Endothelial cell of umbilical vein (primary cell): ENCODE measurements around the gene PSIP1. TPM values are rescaled to one million over a fixed set of nuclear protein-coding genes. Genes with fewer than 3 reads are reported as not detected.

Source experiments
- BruUV-seq: library from RNA; stranded (reverse); fragments of 400-500 nt; replicated peaks from 2 replicates; lab custom pipeline; 2021; lab: Mats Ljungman, UMichigan
- CTCF ChIA-PET: fragments of 300-600, 350-600 bp; sonication (Branson Sonifier 250); formaldehyde crosslinking; loops from one replicate; lab custom pipeline; 2021; ENCODE audit warnings: antibody characterized with exemption, inconsistent platforms; lab: Charles Lee
- POLR2A ChIA-PET: fragments of 300-600, 350-600 bp; sonication (Branson Sonifier 250); formaldehyde crosslinking; loops from one replicate; lab custom pipeline; 2021; ENCODE audit warnings: antibody characterized with exemption, inconsistent platforms; lab: Charles Lee
- DNase-seq: peaks from one replicate; pipeline ENCODE4 v3.0.0-alpha.2; 2011; ENCODE audit warnings: low read depth, low spot score
- FAIRE-seq: peaks from 2 replicates; lab custom pipeline; 2011; peaks lifted over from hg19 to GRCh38; lab: Jason Lieb, UNC
- H2AFZ ChIP-seq: 2 replicates; pipeline ENCODE4 v1.6.0; 2012; ENCODE audit warnings: low read depth, low read length, control low read depth, inconsistent platforms
- H3K27ac ChIP-seq: 2 replicates; pipeline ENCODE4 v1.5.1; 2011; ENCODE audit warnings: low read depth, mild to moderate bottlenecking, control low read depth, low read length, moderate library complexity; ENCODE audit not compliant: insufficient read depth
- H3K27me3 ChIP-seq, 2 experiments: 2 replicates each; pipeline versions ENCODE4 v1.6.0 to v1.6.1; 2011; ENCODE audit warnings: low read length in 2 of 2, mixed read lengths in 1 of 2; ENCODE audit not compliant: control insufficient read depth in 2 of 2, insufficient read depth in 2 of 2
- H3K36me3 ChIP-seq, 2 experiments: 2 replicates in 1 of 2; 3 replicates in 1 of 2; pipeline ENCODE4 v1.5.1; 2011; ENCODE audit warnings: low read length in 2 of 2, mild to moderate bottlenecking in 1 of 2, moderate library complexity in 1 of 2; ENCODE audit not compliant: control insufficient read depth in 2 of 2, insufficient read depth in 2 of 2; ENCODE audit errors: extremely low read depth in 1 of 2
- H3K4me1 ChIP-seq: 3 replicates; pipeline ENCODE4 v1.5.1; 2011; ENCODE audit warnings: mild to moderate bottlenecking, low read length; ENCODE audit not compliant: control insufficient read depth, insufficient read depth; ENCODE audit errors: extremely low read depth
- H3K4me2 ChIP-seq: 2 replicates; pipeline ENCODE4 v1.6.1; 2011; ENCODE audit warnings: low read length, control low read depth, mixed read lengths; ENCODE audit not compliant: insufficient read depth
- H3K4me3 ChIP-seq, 3 experiments: fragments of 200-600 bp in 1 of 3; sonication (generic), shearing (Covaris generic) in 1 of 3; replicated peaks in 1 of 3; 2 replicates each; pipeline ENCODE4 v1.5.1; 2011 to 2016; ENCODE audit warnings: control low read depth in 3 of 3, low read length in 3 of 3, mild to moderate bottlenecking in 2 of 3, inconsistent platforms in 1 of 3, low read depth in 1 of 3, moderate library complexity in 1 of 3; ENCODE audit not compliant: insufficient read depth in 1 of 3
- H3K79me2 ChIP-seq: 2 replicates; pipeline ENCODE4 v1.6.0; 2012; ENCODE audit warnings: low read length, inconsistent platforms; ENCODE audit not compliant: control insufficient read depth, insufficient read depth
- H3K9ac ChIP-seq: replicated peaks from 2 replicates; pipeline ENCODE3; 2011; ENCODE audit warnings: low read length, control low read depth; ENCODE audit not compliant: insufficient read depth; ENCODE audit errors: extremely low read depth
- H3K9me1 ChIP-seq: replicated peaks from 3 replicates; pipeline ENCODE4 v1.6.0; 2011; ENCODE audit warnings: mild to moderate bottlenecking, low read length; ENCODE audit not compliant: control insufficient read depth, insufficient read depth; ENCODE audit errors: extremely low read depth
- H3K9me3 ChIP-seq: replicated peaks from 2 replicates; pipeline ENCODE4 v1.5.1; 2012; ENCODE audit warnings: low read length, inconsistent platforms; ENCODE audit not compliant: control insufficient read depth, insufficient read depth
- H4K20me1 ChIP-seq: replicated peaks from 2 replicates; pipeline ENCODE3; 2011; ENCODE audit warnings: mild to moderate bottlenecking, low read length; ENCODE audit not compliant: control insufficient read depth, insufficient read depth; ENCODE audit errors: extremely low read depth
- EZH2 ChIP-seq: IDR thresholded peaks from 2 replicates; pipeline ENCODE4 v1.6.1; 2012; ENCODE audit warnings: borderline replicate concordance, low read depth, mild to moderate bottlenecking, moderate library complexity, low read length, inconsistent platforms; ENCODE audit not compliant: severe bottlenecking
- FOS ChIP-seq: IDR thresholded peaks from 2 replicates; pipeline ENCODE4 v1.6.1; 2011; ENCODE audit warnings: mild to moderate bottlenecking, low read length, moderate library complexity, borderline replicate concordance; ENCODE audit not compliant: insufficient read depth
- GATA2 ChIP-seq: IDR thresholded peaks from 2 replicates; pipeline ENCODE4 v1.7.0; 2011; ENCODE audit warnings: low read depth, mild to moderate bottlenecking, moderate library complexity, mixed read lengths, low read length; ENCODE audit not compliant: insufficient read length, insufficient read depth
- JUN ChIP-seq: IDR thresholded peaks from 2 replicates; pipeline ENCODE4 v1.6.1; 2011; ENCODE audit warnings: borderline replicate concordance, low read depth; ENCODE audit not compliant: insufficient read length, insufficient read depth
- MYC ChIP-seq: IDR thresholded peaks from one replicate; pipeline ENCODE4 v1.6.1; 2011; ENCODE audit warnings: mild to moderate bottlenecking, low read depth, low read length
- POLR2A ChIP-seq: IDR thresholded peaks from 2 replicates; pipeline ENCODE4 v1.6.1; 2012; ENCODE audit warnings: low read depth, mild to moderate bottlenecking, control low read depth, low read length
- POLR2AphosphoS5 ChIP-seq: IDR thresholded peaks from 2 replicates; pipeline ENCODE4 v1.6.1; 2012; ENCODE audit warnings: low read depth, mild to moderate bottlenecking, control low read depth, low read length, moderate library complexity; ENCODE audit not compliant: insufficient read depth
- dilution Hi-C: fragments of 300-500 bp; cut with MboI; formaldehyde crosslinking; loops from one replicate; pipeline ENCODE4 v1.15.0; 2019; ENCODE audit warnings: low sequenced_read_pairs; ENCODE audit not compliant: extremely low pct_ligation_motif_present
- intact Hi-C: fragments of 100-400 bp; cut with micrococcal nuclease; formaldehyde crosslinking; loops from one replicate; pipeline ENCODE4 v1.10.0; 2022
- polyA plus RNA-seq, 4 experiments: library from polyadenylated mRNA; depleted of rRNA in 3 of 4; stranded (reverse) in 3 of 4; unstranded in 1 of 4; fragments of >200 nt; gene quantifications; 2 replicates each; pipeline versions ENCODE4 v1.2.1 to v1.2.3, GENCODE V29; 2011 to 2012; ENCODE audit warnings: missing spikeins in 1 of 4
- total RNA-seq: library from RNA; stranded (reverse); gene quantifications from 2 replicates; pipeline ENCODE4 v1.2.3, GENCODE V29; 2021
- TF ChIP-seq, protein P1 (sequence below), 2 donors: IDR thresholded peaks; 1 replicate in 1 of 2; 2 replicates in 1 of 2; pipeline ENCODE4 v1.5.1; 2011; ENCODE audit warnings: low read length in 2 of 2, mild to moderate bottlenecking in 2 of 2, moderate library complexity in 2 of 2, control low read depth in 1 of 2, inconsistent platforms in 1 of 2, low read depth in 1 of 2; ENCODE audit not compliant: insufficient read depth in 1 of 2; ENCODE audit errors: extremely low read depth in 1 of 2
- TF ChIP-seq, protein P2 (sequence below): IDR thresholded peaks from 2 replicates; pipeline ENCODE4 v1.6.1; 2011; ENCODE audit not compliant: insufficient read depth, insufficient read length

Gene PSIP1
- total and polyA plus RNA-seq, 2 donors (not counting 3 experiments of a cell fraction or from before 2014, with no cell fraction given) = 12.9 to 76.7 TPM

DNA sequence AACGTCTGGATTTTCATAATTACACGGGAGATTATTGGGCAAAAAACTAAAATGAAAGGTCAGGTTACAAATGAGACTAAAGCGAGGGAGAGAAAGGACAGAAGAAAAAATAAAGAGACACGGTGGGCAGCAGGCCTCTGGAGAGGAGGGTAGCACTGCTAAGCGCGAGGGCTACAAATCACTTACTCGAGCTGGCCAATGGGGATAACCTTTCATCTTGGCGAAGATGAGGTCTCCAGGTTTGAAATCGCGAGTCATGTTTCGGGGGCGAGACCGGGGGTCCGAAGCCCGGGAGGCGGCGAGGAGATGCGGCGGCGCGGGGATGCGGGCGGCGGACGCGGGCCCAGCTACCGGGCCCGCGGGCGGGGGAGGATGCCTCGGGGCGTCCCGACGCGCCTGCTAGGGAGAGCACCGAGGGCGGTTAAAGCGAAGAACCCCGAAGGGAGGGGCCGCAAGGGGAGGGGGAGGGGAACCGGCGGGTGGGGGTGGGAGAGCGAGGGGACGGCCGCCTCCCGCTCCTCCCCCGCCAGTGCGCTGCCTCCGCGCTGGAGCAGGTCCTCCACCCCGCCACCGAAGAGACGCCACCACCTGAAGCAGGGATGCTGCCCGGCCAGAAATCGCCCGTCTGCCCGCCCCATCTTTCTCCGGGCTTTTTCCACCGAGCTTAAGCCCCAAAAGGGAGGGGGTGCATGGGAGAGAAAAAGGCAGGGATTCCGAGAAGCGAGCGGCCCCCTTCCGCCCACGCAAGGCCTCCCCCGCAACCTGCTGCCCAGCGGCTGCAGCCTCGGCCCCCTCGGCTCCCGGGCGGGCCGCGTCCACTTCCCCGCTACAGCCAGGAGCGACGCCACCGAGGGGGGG is 610 bp downstream of the PSIP1 start:
- ChIA-PET CTCF (interaction anchor here (0.9 to 2.5 kb wide), 9 partner anchors 9 to 203 kb away, joined by 3 to 9 read pairs (median 4); partner anchors contain the start of genes CCDC171 and TTC39B), POLR2A (interaction anchor here (0.6 to 3.2 kb wide), 2 partner anchors 43 to 1178 kb away, joined by 4 to 9 read pairs; partner anchors contain the start of gene CCDC171)
- Histone ChIP-seq H3K79me2 (peaks cover 30% of the 10 kb centered on the region), H3K4me3 (peak overlapping the region; percentile 76 to 91 (median 77)), H3K27me3 (no peaks in the 10 kb centered on the region), H3K9me3 (no peaks in the 10 kb centered on the region), H3K36me3 (peaks cover 0 to 16% of the 10 kb centered on the region in 2 experiments), H4K20me1 (no peaks in the 10 kb centered on the region), H3K4me2 (peak overlapping the region; percentile 99), H3K27ac (peak overlapping the region; percentile 99), H3K4me1 (peaks cover 19% of the 10 kb centered on the region), H3K9ac (peak overlapping the region; percentile 98), H3K9me1 (no peaks in the 10 kb centered on the region), H2AFZ (peak overlapping the region; percentile 98)
- peak; percentile 36 for DNase-seq
- BruUV-seq = no TSS peak
- dilution Hi-C loops = no loop called here
- peak; percentile 58 for FAIRE-seq
- no peak for TF ChIP-seq GATA2
- no peak for TF ChIP-seq MYC
- no peak for TF ChIP-seq FOS
- no peak for TF ChIP-seq JUN
- no peak for TF ChIP-seq POLR2A
- TF ChIP-seq, protein P1, sequence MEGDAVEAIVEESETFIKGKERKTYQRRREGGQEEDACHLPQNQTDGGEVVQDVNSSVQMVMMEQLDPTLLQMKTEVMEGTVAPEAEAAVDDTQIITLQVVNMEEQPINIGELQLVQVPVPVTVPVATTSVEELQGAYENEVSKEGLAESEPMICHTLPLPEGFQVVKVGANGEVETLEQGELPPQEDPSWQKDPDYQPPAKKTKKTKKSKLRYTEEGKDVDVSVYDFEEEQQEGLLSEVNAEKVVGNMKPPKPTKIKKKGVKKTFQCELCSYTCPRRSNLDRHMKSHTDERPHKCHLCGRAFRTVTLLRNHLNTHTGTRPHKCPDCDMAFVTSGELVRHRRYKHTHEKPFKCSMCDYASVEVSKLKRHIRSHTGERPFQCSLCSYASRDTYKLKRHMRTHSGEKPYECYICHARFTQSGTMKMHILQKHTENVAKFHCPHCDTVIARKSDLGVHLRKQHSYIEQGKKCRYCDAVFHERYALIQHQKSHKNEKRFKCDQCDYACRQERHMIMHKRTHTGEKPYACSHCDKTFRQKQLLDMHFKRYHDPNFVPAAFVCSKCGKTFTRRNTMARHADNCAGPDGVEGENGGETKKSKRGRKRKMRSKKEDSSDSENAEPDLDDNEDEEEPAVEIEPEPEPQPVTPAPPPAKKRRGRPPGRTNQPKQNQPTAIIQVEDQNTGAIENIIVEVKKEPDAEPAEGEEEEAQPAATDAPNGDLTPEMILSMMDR (IDR thresholded peaks at IDR 0.05; ENCODE audit: extremely low read depth in 1 of 2, insufficient read depth in 1 of 2, low read depth in 1 of 2, low read length in 2 of 2) = no peak
- TF ChIP-seq EZH2 = no peak
- TF ChIP-seq, protein P2, sequence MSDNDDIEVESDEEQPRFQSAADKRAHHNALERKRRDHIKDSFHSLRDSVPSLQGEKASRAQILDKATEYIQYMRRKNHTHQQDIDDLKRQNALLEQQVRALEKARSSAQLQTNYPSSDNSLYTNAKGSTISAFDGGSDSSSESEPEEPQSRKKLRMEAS = no peak
- no peak for TF ChIP-seq POLR2AphosphoS5
- intact Hi-C loops = loop anchor here (2.0 to 5.0 kb wide), 3 partner anchors 15 to 203 kb away; partner anchors contain the start of gene TTC39B
